ENCODE measurements around the gene OR2A7. TPM values are rescaled to one million over a fixed set of nuclear protein-coding genes. Genes with fewer than 3 reads are reported as not detected.
A peak's percentile ranks its signal among the peaks of the same experiment; 100 is the strongest.
"Not testable (repeated sequence)": the region's sequence is repeated elsewhere in the genome, so short reads cannot be mapped to it uniquely, and the experiment has no call there.

The OR2A7 gene, protein sequence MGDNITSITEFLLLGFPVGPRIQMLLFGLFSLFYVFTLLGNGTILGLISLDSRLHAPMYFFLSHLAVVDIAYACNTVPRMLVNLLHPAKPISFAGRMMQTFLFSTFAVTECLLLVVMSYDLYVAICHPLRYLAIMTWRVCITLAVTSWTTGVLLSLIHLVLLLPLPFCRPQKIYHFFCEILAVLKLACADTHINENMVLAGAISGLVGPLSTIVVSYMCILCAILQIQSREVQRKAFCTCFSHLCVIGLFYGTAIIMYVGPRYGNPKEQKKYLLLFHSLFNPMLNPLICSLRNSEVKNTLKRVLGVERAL
- 1.1 TPM in 1 of 2 replicates, not detected in the other for total RNA-seq (2014; rRNA removed; shearing (Covaris generic))
- polyA plus RNA-seq (2016; fragmentation: Nextera tagmentation; extraction: Ambion mirVana): 0.22 and 0.26 TPM in 2 replicates

DNA sequence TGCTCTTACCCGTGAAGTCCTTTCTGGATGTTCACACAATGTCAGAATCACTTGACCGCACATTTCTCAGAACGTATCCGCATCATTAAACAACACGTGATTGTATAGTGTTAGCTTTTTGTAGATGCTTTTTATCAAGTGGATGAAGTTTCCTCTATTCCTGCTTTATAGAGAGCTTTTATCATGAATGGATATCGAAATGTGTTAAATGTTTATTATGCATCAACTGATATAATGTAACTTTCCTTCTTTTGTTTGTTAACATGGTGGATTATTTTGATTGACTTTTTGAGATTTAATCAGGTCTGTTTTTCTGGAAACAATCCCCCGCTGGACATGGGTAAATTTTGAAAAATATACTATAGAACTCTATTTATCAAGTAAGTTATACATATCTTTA is at the start of gene OR2A7:
TSS of gene OR2A7 (minus strand) at position 101 of the 400 bp plus-strand sequence. CDS start 5,164 bp downstream, outside the sequence.
- H3K4me3 ChIP-seq; H3K9me3 ChIP-seq (ENCODE audit: low read depth); H3F3A ChIP-seq (ENCODE audit: insufficient read depth); H4K20me1 ChIP-seq (ENCODE audit: insufficient read depth); in situ Hi-C loops (cut with MboI); H3K79me2 ChIP-seq (ENCODE audit: insufficient read depth); H3K9ac ChIP-seq; H3K27ac ChIP-seq; H3K4me2 ChIP-seq (ENCODE audit: unreplicated experiment); H3K4me1 ChIP-seq (ENCODE audit: insufficient read depth); DNase-seq; H3K9me2 ChIP-seq (ENCODE audit: insufficient read depth); H3K27me3 ChIP-seq (replicated peaks; ENCODE audit: insufficient read depth); H2AFZ ChIP-seq; H3K36me3 ChIP-seq (ENCODE audit: low read depth): not testable (repeated sequence)
- WGBS, 2 experiments (ENCODE audit: low coverage in 1 of 2, low lambda C conversion rate in 2 of 2, missing lambda C conversion rate in 2 of 2): 91 to 92% methylated on average over 6 of the region's 7 CpGs

DNA sequence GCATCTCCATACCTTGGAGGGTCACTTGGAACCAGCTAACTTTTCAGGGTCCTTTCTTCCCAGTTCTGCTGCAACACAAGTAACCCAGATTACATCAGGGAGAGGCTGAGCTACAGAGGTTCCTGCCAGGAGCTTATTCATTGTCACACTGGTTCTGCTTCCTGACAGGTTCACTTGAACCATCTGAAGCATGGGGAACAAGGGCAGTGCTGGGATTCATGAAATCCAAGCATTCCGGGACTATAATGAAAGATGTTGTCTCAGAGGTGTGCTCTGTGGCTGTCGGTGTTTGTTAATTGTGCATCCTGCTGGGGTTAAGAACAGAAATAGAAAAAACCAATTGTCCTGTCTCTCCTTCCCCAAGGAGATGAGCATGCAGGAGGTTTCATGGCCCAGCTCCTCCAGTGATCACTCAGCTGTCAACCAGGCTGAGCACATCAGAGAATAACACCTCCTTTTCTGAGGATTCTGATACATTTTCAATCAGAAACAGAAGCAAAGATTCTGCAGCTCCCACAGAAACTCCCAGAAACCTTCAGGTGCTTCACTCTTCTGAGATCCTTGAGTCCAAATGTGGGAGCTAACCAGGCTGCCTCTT is 47.4 kb upstream of the OR2A7 start, which contains the start of gene OR2A1:
TSS of gene OR2A1 (plus strand) at position 548 of the 598 bp plus-strand sequence. CDS start 5,706 bp downstream, outside the sequence.
- H3K9me3 ChIP-seq (ENCODE audit: low read depth); H3K36me3 ChIP-seq (ENCODE audit: low read depth); H3K27me3 ChIP-seq (replicated peaks; ENCODE audit: insufficient read depth); H3K4me1 ChIP-seq (ENCODE audit: insufficient read depth); H3K4me2 ChIP-seq (ENCODE audit: unreplicated experiment); H3K27ac ChIP-seq; in situ Hi-C loops (cut with MboI); H3K9ac ChIP-seq; H3F3A ChIP-seq (ENCODE audit: insufficient read depth); DNase-seq; H2AFZ ChIP-seq; H3K9me2 ChIP-seq (ENCODE audit: insufficient read depth); H3K4me3 ChIP-seq; H4K20me1 ChIP-seq (ENCODE audit: insufficient read depth); H3K79me2 ChIP-seq (ENCODE audit: insufficient read depth): not testable (repeated sequence)
- WGBS, 2 experiments (ENCODE audit: low coverage in 1 of 2, low lambda C conversion rate in 2 of 2, missing lambda C conversion rate in 2 of 2): 60 to 73% methylated on average over 2 of the region's 2 CpGs

DNA sequence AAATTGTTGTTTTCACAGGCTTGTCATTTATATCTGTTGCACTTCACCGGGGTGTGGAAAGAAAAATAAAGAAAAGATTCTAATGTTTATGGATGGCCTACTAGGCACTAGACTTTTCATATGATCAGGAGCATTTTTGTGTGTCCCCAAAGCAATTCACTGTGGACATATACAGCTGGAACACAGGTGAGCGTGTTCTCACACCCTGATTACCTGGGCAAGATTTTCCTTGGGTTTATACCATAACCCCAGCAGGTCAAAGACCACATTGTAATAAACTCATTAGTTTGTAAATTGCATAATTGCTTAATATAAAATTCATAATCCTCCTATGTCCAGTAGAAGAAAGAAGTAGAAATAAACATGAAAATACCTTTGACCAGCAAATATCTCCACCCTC is 46.6 kb upstream of the OR2A7 start:
- H3K27ac ChIP-seq; H3K4me3 ChIP-seq; H3K9me2 ChIP-seq (ENCODE audit: insufficient read depth); H2AFZ ChIP-seq; in situ Hi-C loops (cut with MboI); H3K79me2 ChIP-seq (ENCODE audit: insufficient read depth); H3K36me3 ChIP-seq (ENCODE audit: low read depth); H3K9ac ChIP-seq; H3K4me1 ChIP-seq (ENCODE audit: insufficient read depth); H3K9me3 ChIP-seq (ENCODE audit: low read depth); H3K4me2 ChIP-seq (ENCODE audit: unreplicated experiment); H3K27me3 ChIP-seq (replicated peaks; ENCODE audit: insufficient read depth); DNase-seq; H4K20me1 ChIP-seq (ENCODE audit: insufficient read depth); H3F3A ChIP-seq (ENCODE audit: insufficient read depth): not testable (repeated sequence)
- 96 to 100% methylated on average over 1 of the region's 2 CpGs for WGBS, 2 experiments (ENCODE audit: low coverage in 1 of 2, low lambda C conversion rate in 2 of 2, missing lambda C conversion rate in 2 of 2)

DNA sequence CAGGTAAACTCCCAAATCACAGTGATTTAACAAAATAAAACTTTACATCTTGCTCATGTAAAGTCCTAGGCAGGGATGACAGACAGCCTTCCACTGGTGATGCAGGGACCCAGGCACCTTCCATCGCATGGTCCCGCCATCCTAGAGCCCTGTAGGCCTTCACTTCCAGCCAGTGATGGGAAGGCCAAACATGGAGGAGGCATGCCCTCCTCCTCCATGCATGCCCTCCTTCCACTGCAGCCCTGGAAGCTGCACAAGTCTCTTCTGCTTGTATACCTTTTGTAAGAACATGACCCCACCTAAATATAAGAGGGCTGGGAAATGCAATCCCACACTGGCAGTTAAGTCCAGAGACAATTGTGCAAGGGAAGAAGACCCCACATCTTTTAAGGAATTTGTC is 45.1 kb upstream of the OR2A7 start:
- H3F3A ChIP-seq (ENCODE audit: insufficient read depth); in situ Hi-C loops (cut with MboI); H4K20me1 ChIP-seq (ENCODE audit: insufficient read depth); H3K27me3 ChIP-seq (replicated peaks; ENCODE audit: insufficient read depth); H3K27ac ChIP-seq; DNase-seq; H3K36me3 ChIP-seq (ENCODE audit: low read depth); H3K9ac ChIP-seq; H3K4me1 ChIP-seq (ENCODE audit: insufficient read depth); H2AFZ ChIP-seq; H3K4me2 ChIP-seq (ENCODE audit: unreplicated experiment); H3K9me2 ChIP-seq (ENCODE audit: insufficient read depth); H3K4me3 ChIP-seq; H3K9me3 ChIP-seq (ENCODE audit: low read depth); H3K79me2 ChIP-seq (ENCODE audit: insufficient read depth): not testable (repeated sequence)
- WGBS, 2 experiments (ENCODE audit: low coverage in 1 of 2, low lambda C conversion rate in 2 of 2, missing lambda C conversion rate in 2 of 2): no CpG with 5 or more reads among the region's 2 CpGs

DNA sequence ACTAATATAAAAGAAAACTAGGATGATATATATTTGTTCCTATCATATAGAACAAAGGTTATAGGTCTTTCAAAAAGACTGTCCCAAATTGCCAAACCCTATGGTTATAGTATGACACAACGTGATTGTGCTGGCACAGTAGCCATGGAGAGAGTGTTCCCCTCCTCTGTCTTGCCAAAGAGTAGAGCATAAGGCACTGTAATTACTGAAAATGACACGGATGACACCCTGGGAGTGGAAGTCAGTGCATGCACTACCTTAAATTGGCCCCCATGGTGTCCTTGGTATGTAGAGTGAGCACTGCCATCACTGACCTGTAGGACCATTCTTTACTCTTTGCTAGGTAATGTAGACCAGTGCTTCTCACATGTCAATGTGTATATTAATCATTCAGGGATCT is 40.6 kb upstream of the OR2A7 start:
- H3K36me3 ChIP-seq (ENCODE audit: low read depth); H3K4me2 ChIP-seq (ENCODE audit: unreplicated experiment); H3K27me3 ChIP-seq (replicated peaks; ENCODE audit: insufficient read depth); H3K4me3 ChIP-seq; H3K79me2 ChIP-seq (ENCODE audit: insufficient read depth); H3K9me2 ChIP-seq (ENCODE audit: insufficient read depth); H4K20me1 ChIP-seq (ENCODE audit: insufficient read depth); H3F3A ChIP-seq (ENCODE audit: insufficient read depth); H2AFZ ChIP-seq; H3K4me1 ChIP-seq (ENCODE audit: insufficient read depth); H3K9me3 ChIP-seq (ENCODE audit: low read depth); H3K27ac ChIP-seq; in situ Hi-C loops (cut with MboI); DNase-seq; H3K9ac ChIP-seq: not testable (repeated sequence)
- no CpG with 5 or more reads among the region's 2 CpGs for WGBS, 2 experiments (ENCODE audit: low coverage in 1 of 2, low lambda C conversion rate in 2 of 2, missing lambda C conversion rate in 2 of 2)

DNA sequence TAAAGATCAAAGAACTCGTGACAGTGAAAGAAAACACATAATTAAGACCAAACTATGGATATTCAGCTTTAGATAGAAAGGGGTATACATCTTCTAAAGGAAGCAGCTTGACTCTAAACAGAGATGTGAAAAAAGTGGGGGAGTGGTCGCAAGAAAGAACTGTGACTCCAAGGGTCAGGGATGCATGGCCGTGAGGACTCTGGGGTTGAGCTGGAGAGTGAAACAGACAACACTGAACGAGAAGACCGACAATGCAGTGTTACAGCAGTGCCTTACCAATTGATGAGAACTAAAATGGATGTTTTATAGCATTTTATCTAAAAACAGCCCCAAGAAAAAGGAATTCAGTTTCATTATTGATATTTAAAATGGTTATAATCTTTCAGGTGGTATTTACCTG is 39.0 kb upstream of the OR2A7 start:
- H3K4me3 ChIP-seq; H3K9ac ChIP-seq; H3K79me2 ChIP-seq (ENCODE audit: insufficient read depth); H3K9me2 ChIP-seq (ENCODE audit: insufficient read depth); H4K20me1 ChIP-seq (ENCODE audit: insufficient read depth); H3F3A ChIP-seq (ENCODE audit: insufficient read depth); H3K36me3 ChIP-seq (ENCODE audit: low read depth); H2AFZ ChIP-seq; H3K4me1 ChIP-seq (ENCODE audit: insufficient read depth); DNase-seq; H3K9me3 ChIP-seq (ENCODE audit: low read depth); H3K27ac ChIP-seq; in situ Hi-C loops (cut with MboI); H3K4me2 ChIP-seq (ENCODE audit: unreplicated experiment); H3K27me3 ChIP-seq (replicated peaks; ENCODE audit: insufficient read depth): not testable (repeated sequence)
- 100% methylated on average over 1 of the region's 5 CpGs; no CpG with 5 or more reads in 1 of the 2 experiments for WGBS, 2 experiments (ENCODE audit: low coverage in 1 of 2, low lambda C conversion rate in 2 of 2, missing lambda C conversion rate in 2 of 2)

DNA sequence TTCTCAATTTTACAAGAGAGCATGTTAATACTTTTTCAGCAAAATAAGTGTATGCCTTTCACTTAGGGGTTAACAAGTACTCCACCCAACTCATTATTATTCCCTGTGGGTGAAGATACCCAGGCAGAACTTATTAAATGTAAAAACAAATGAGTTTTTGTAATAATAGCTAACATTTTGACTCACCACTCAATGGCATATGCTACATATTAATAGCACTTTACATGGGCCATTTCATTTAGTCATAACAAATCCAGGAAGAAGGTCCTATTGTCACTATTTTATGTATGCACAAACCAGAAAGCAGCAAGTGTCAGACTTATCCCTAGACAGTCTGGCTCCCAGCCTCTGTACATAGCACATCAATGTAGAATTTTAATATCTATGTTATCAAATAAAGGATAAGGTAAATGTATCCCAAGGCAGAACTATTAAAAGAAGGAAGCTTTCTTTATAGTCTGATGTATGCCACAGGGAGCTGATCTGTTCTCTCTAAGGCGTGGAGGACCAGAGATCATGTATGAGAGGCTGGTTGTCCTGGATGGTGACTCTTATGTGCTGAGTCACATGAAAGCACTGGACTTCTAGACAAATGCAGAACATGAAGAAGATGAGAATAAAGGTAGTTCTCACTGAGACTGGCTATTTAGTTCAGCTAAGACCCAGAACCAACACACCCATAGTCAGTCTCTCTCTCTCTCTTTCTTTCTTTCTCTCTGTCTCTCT is 38.1 kb upstream of the OR2A7 start:
- H3K9me3 ChIP-seq (ENCODE audit: low read depth); in situ Hi-C loops (cut with MboI); H3K4me2 ChIP-seq (ENCODE audit: unreplicated experiment); H3K9ac ChIP-seq; H2AFZ ChIP-seq; H4K20me1 ChIP-seq (ENCODE audit: insufficient read depth); H3K36me3 ChIP-seq (ENCODE audit: low read depth); H3F3A ChIP-seq (ENCODE audit: insufficient read depth); H3K79me2 ChIP-seq (ENCODE audit: insufficient read depth); H3K27me3 ChIP-seq (replicated peaks; ENCODE audit: insufficient read depth); H3K9me2 ChIP-seq (ENCODE audit: insufficient read depth); H3K4me1 ChIP-seq (ENCODE audit: insufficient read depth); H3K4me3 ChIP-seq; H3K27ac ChIP-seq: not testable (repeated sequence)
- no CpG with 5 or more reads among the region's 1 CpG for WGBS, 2 experiments (ENCODE audit: low coverage in 1 of 2, low lambda C conversion rate in 2 of 2, missing lambda C conversion rate in 2 of 2)
- DNase-seq: peak; percentile 0

Data from GM23248 (cell line).